SK-N-MC (cell line): ENCODE data around the gene UBE2O.

Source experiments
- EZH2 ChIP-seq: fragments of 200-600 bp; sonication (generic); IDR thresholded peaks from one replicate; pipeline ENCODE4 v1.6.1; 2017; ENCODE audit warnings: antibody characterized with exemption
- POLR2AphosphoS5 ChIP-seq: IDR thresholded peaks from 2 replicates; pipeline ENCODE4 v1.6.1; 2012; ENCODE audit warnings: mild to moderate bottlenecking, low read depth, low read length, borderline replicate concordance

- TF ChIP-seq EZH2 (no peak), POLR2AphosphoS5 (no peak)
Observed at GRCh38 chr17:76360461-76360860, 92.5 kb downstream of the UBE2O start.
